Measurements from ENCODE around the gene FAM174A. TPM values are rescaled to one million over a fixed set of nuclear protein-coding genes. Genes with fewer than 3 reads are reported as not detected.

Gene FAM174A
- total RNA-seq, 1 donor from 2014 or later: 35.3 TPM

GRCh38 chr5:100560860-100561259 lies 25.7 kb downstream of the FAM174A start:
- no peak for TF ChIP-seq CTCF (IDR thresholded peaks at IDR 0.05; ENCODE audit: insufficient read depth, low read length, severe bottlenecking)
- FAIRE-seq (no peak), DNase-seq (ENCODE audit: low read depth) (no peak)
- Histone ChIP-seq H3K36me3 (ENCODE audit: control insufficient read depth, insufficient read depth, low read length) (peaks cover 2% of the 10 kb centered on the region), H3K27me3 (ENCODE audit: control insufficient read depth, insufficient read depth, low read length) (no peaks in the 10 kb centered on the region), H3K4me3 (ENCODE audit: low read depth, low read length) (no peak overlapping the region)

- FAIRE-seq (no peak), DNase-seq (ENCODE audit: low read depth) (no peak)
- Histone ChIP-seq H3K27me3 (ENCODE audit: control insufficient read depth, insufficient read depth, low read length) (no peaks in the 10 kb centered on the region), H3K4me3 (ENCODE audit: low read depth, low read length) (no peak overlapping the region), H3K36me3 (ENCODE audit: control insufficient read depth, insufficient read depth, low read length) (peaks cover 2% of the 10 kb centered on the region)
- TF ChIP-seq CTCF (IDR thresholded peaks at IDR 0.05; ENCODE audit: insufficient read depth, low read length, severe bottlenecking): no peak
Measured at GRCh38 chr5:100562821-100563220, 27.6 kb downstream of the FAM174A start.

- no peaks in the 10 kb centered on the region for H3K27me3 ChIP-seq (ENCODE audit: control insufficient read depth, insufficient read depth, low read length)
Measured at GRCh38 chr5:100566382-100567141, 31.4 kb downstream of the FAM174A start.

GRCh38 chr5:100574716-100575115 lies 39.5 kb downstream of the FAM174A start:
- no peak overlapping the region for H3K4me3 ChIP-seq (ENCODE audit: low read depth, low read length)
- no peak for TF ChIP-seq CTCF (IDR thresholded peaks at IDR 0.05; ENCODE audit: insufficient read depth, low read length, severe bottlenecking)
- H3K27me3 ChIP-seq (ENCODE audit: control insufficient read depth, insufficient read depth, low read length): no peaks in the 10 kb centered on the region
- no peak for DNase-seq (ENCODE audit: low read depth)
- no peak for FAIRE-seq
- no peaks in the 10 kb centered on the region for H3K36me3 ChIP-seq (ENCODE audit: control insufficient read depth, insufficient read depth, low read length)

More at GRCh38 chr5:100566382-100567141, 31.4 kb downstream of the FAM174A start:
- DNase-seq (ENCODE audit: low read depth) (no peak), FAIRE-seq (no peak)
- peaks cover 2% of the 10 kb centered on the region for H3K36me3 ChIP-seq (ENCODE audit: control insufficient read depth, insufficient read depth, low read length)
- no peak overlapping the region for H3K4me3 ChIP-seq (ENCODE audit: low read depth, low read length)
- no peak for TF ChIP-seq CTCF (IDR thresholded peaks at IDR 0.05; ENCODE audit: insufficient read depth, low read length, severe bottlenecking)

GRCh38 chr5:100575815-100576214 lies 40.6 kb downstream of the FAM174A start:
- no peak for TF ChIP-seq CTCF (IDR thresholded peaks at IDR 0.05; ENCODE audit: insufficient read depth, low read length, severe bottlenecking)
- no peak overlapping the region for H3K4me3 ChIP-seq (ENCODE audit: low read depth, low read length)
- DNase-seq (ENCODE audit: low read depth): no peak
- no peak for FAIRE-seq
- H3K36me3 ChIP-seq (ENCODE audit: control insufficient read depth, insufficient read depth, low read length): no peaks in the 10 kb centered on the region
- H3K27me3 ChIP-seq (ENCODE audit: control insufficient read depth, insufficient read depth, low read length): no peaks in the 10 kb centered on the region
